Stimulated activated CD8-positive, alpha-beta memory T cell treated with anti-CD3 and anti-CD28 coated beads, Interleukin-7, amount 100 ng/mL, for 24 hours (primary cell): Measurements from ENCODE around the gene GLCCI1.

Experiments
- DNase-seq: peaks from one replicate; pipeline ENCODE4 v3.0.0-alpha.2; 2020; ENCODE audit warnings: low read depth

GLCCI1 gene

DNA sequence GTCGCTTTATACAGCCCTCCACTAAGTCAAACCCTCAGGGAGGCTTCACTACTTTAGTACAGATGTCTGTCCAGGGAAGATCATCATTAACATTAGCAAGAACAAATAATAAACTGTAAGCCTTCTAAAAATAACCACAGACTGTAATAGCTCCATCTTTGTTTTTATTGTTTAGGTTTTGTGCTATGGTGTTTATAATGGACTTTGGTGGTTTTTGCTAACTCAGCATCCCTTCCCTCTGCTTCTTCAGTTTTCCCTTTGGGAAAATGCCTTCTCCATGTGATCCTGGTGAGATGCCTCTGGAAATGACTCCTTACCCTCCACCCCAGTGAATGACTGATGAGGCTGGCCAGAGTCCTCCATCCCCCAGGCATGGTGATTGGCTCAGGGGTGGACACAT, 162.1 kb downstream of the GLCCI1 start:
- DNase-seq, result no peak

DNA sequence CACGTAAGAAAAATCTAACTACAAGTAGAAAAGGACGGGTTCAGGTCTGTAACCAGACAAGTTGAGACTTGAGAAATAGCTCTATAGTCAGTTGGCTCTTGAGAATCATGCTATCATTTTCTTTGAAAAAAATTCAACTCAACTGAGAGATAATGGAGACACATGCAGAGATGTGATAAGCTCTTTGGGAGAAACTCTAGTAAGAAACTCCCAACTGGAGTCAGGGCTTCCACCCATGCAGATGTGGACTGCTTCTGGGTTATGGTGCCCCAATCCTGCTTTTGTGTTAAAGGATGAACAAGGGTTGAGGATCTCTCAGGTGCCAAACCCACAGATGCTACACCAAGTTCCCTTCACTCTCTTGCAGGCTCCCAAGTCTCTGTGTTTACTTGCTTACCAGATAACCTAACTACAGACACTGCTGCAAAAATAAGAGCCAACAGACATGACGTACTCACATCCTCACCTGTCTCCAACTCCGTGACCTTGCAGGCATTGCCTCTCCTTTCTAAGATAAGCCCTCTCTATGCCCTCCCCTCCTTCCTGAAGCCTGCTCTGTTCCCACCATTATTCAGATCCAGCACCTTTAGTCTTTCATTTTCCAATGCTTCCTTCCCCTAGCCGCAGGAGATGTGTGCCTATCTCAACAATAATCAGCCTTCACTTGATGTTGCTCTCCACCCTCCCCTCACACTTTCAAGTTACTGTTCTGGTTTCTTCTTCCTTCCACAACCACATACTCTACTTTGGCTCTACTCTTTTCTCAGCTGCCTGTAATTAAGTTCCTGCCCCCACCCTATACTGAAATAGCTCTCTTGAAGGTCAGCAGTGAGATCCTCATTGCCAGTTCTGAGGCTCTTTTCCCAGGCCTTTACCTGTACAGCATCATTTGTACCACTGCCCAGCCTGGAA, 163.4 kb downstream of the GLCCI1 start:
- no peak for DNase-seq

DNA sequence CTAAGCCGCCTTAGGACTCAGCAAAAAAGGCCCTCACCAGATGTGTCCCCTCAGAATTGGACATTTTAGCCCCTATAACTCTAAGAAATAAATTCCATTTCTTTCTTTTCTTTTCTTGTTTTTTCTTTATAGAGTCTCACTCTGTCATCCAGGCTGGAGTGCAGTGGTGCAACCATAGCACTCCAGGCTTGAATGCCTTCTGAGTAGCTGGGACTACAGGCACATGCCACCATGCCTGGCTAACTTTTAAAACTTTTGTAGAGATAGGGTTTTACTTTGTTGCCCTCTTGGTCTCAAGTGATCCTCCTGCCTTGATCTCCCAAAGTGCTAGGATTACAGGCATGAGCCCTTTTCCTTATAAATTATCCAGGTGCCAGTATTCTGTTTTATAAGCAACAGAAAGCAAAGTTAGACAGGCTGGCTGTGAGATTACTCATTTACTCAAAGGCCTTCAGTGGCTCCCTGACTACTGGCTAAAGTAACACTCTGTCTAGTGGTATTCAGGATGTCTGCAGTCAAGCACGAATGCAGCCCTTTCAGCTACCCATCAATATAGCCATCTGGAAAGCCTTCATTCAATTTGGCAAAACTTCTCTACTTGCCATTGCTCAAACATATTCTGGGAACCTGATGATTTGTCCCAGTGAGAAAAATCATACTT, 164.7 kb downstream of the GLCCI1 start:
- no peak for DNase-seq

DNA sequence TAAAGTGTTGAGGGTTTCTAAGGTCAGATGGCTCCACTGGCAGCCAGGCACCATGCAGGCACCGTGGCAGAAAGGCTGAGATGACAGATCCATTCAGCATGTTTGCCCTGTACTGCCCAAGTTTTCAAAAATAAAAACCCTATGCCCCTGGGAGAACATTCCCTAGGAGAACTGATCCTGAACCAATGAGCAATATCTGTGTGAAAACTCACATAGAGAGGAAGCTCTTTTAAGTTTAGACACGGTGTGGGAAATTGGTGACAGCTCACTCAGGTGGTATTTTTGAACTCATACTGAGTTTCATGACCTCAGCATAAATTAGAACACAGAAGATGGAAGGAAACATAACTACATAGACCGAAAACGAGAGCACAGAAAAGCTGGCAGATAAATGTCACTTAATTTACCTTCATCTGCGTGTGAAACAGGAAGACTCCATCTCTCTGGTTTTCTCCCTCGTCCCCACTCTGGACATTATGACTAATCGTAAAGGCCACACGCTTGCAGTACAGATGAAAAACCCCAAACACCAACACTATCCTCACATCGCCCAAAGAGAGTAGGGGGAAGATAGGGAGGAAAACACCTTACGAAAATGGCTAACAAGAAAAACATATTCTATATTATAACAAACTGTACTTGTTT, 165.6 kb downstream of the GLCCI1 start:
- DNase-seq, result no peak

DNA sequence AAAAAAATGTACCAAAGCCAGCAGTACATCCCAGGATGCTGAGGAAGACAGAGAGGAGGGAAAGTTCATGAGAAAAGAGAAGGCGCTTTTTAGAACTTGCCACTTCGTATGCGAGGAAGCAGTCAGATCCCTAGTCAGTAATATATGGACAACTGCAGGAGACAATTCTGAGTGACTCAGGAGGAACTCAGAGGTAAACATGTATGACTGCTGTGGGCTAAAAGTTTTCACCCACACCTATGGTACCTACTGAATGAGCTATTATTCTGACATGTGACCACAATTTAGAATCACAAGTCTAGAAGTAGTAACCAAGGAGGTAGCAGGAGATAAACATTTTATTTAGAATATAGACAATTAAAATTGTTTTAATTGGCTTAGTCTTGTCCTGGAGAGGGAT, 166.8 kb downstream of the GLCCI1 start:
- DNase-seq, result no peak

DNA sequence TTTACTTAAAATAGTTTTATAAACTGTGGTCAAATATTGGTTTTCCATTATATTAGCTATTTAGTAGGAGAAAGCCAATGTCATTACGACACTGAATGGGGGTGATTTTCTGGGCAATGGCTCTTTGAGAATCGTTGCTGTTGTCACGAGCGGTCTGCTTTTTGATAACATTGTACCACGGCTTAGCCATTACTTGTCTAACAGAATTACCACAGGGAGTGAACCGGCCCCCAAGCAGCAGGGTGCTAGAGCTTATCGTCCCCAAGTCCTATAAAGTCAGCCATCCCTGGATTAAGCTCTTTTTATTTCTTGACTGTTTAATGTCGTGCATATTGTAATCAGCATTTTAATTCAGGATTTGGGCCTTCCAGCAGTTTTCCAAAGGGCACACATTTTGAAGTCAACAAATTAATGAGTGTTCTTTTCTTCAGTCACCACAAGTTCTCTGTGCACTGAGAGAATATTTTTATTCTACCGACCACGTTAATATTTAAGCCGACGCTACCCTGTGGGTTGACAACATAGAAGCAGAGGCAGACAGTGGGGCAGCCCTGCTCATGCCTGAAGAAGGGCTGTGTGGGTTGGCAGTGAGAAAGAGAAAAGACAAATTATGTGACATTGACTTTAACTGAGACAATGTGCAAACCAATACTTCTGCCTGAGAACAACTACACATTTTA, 167.6 kb downstream of the GLCCI1 start:
- no peak for DNase-seq
